Islet precursor cell (in vitro differentiated cells): Measurements from ENCODE around the gene BAD.
A peak's percentile ranks its signal among the peaks of the same experiment; 100 is the strongest.

Experiments used
- DNase-seq: peaks from one replicate; pipeline ENCODE4 v3.0.0-alpha.2; 2018

The BAD gene

GRCh38 chr11:64243236-64243854 lies 41.1 kb downstream of the BAD start:
- no peak for DNase-seq

GRCh38 chr11:64241491-64242374 lies 42.7 kb downstream of the BAD start:
- DNase-seq, result peak; percentile 79

GRCh38 chr11:64241241-64241490 lies 43.3 kb downstream of the BAD start:
- peak; percentile 100 for DNase-seq

- DNase-seq, result peak; percentile 99
Observed at GRCh38 chr11:64240435-64241240, 43.8 kb downstream of the BAD start, which contains the start of gene FKBP2. FKBP2 (plus strand) TSS chr11:64241095; CDS start chr11:64242388, 1,293 bp downstream.

DNA sequence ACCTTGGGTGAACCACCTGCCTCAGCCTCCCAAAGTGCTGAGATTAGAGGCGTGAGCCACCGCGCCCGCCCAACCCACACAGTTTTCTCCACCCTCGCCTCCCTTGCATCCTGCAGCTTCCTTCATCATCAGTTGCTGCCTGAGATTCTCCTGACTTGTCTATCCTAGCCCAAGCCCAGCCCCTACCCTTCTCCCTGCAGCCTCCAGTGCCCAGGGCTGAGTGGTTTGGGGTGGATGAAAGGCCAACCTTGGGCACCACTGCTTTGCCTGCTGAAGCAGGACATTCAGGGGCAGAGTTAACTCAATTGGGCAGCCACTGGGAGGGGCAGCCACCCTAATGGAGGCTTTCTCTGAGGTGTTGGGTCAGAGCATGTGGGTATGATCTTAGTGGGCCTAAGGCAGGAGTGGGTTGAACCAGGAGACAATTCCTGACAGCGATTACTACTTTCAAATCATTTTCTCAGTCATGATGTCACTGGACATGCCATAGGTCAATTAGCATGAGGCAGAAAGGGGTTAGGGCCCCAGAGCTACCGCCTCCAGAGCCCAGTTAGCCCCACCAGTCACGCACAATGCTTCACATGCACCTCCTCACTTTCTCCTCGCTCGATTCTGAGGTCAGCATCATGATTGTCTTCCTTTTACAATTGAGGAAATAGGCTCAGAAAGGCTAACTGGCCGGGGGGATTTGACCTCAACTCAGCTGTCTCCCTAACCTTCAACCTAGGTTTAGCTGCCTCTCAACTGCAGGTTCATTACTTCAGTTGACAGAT lies 44.6 kb downstream of the BAD start:
- no peak for DNase-seq

DNA sequence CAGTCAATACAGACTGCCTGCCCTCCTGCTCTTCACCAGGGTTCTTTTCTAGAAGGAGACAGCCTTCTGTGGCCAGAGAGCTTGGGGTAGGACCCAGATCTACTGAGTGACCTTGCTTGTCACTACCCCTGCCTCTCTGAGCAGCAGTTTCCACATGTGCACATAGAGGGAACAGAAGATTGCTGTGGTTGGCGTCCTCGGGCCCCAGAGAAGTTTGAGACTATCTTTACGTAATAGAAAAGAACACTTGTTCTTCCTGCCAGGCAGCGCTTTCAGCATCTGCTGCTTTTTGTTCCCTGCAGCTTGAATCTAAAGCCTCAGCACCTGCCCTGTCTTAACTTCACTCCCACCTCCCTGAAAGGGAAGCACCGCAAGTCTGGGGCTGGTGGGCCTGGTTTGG lies 45.5 kb downstream of the BAD start:
- no peak for DNase-seq

DNA sequence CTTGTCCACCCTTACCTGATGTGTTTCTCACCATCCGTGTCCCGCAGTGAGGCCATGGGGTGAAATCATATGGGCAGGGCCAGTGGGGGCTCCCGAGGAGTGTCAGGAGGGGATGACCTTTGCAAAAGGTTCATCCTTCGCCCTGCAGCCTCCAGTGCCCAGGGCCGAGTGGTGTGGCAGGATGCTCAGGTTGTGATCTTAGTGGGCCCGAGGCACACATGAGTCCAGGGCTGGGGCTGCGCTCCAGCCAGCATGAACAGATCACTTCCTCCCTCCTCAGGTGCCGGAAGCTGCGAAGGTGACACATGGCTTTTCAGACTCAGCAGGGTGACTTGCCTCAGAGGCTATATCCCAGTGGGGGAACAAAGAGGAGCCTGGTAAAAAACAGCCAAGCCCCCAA lies 46.4 kb downstream of the BAD start:
- no peak for DNase-seq

- DNase-seq, result no peak
Observed at GRCh38 chr11:64237484-64237951, 46.9 kb downstream of the BAD start.

DNA sequence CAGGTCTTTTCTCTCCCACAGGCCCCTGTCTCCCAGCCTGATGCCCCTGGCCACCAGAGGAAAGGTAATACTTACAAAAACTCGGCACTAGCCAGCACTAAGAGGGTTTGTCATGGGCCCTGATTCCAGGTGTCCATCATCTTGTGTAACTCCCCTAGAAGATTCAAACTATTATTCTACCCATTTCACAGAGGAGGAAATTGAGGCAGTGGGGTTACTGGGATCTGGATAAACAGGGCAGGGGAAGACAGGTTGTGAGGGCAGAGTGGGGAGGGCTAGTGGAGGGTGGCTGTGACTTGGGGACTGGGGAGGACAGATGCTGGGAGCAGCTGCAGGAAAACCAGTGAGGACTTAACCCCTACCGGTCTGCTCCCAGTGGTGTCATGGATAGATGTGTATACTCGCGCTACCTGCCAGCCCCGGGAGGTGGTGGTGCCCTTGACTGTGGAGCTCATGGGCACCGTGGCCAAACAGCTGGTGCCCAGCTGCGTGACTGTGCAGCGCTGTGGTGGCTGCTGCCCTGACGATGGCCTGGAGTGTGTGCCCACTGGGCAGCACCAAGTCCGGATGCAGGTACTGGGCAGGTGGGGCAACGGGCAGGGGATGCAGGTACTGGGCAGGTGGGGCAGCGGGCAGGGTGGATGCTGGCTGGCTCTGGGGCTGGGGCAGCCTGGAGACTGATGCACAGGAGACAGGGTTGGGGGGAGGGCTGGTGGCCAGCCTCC lies 48.9 kb downstream of the BAD start:
- no peak for DNase-seq

- no peak for DNase-seq
Observed at GRCh38 chr11:64234647-64235379, 49.7 kb downstream of the BAD start.

DNA sequence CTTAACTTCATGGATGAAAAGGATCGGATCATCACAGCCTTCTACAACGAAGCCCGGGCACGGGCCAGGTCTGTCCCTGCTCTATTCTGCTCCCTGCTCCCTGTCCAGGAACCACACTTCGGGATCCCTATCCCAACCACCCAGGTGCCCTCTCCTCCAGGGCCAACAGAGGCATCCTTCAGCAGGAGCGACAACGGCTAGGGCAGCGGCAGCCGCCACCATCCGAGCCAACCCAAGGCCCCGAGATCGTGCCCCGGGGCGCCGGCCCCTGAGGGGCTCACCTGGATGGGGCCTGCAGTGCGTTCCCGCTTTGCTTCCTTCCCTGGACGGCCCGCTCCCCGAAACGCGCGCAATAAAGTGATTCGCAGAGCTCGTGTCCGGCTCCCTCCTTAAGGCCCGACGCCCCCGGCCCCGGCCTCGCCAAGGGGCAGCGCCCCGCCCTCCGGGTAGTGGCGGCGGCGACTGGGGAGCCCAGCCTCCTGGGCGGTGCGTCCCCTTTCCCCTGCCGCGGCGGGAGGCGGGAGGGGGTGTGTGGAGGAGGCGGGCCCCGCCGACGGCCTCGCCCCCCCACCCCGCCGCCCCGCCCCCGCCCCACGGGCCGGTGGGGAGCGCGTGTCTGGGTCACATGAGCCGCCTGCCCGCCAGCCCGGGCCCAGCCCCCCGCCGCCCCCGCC lies 50.4 kb downstream of the BAD start, which contains the start of gene VEGFB:
Gene VEGFB, plus strand, starts transcription at position 672 of the 674 bp plus-strand sequence. CDS start 250 bp downstream, outside the sequence.
- peak; percentile 75 for DNase-seq

DNA sequence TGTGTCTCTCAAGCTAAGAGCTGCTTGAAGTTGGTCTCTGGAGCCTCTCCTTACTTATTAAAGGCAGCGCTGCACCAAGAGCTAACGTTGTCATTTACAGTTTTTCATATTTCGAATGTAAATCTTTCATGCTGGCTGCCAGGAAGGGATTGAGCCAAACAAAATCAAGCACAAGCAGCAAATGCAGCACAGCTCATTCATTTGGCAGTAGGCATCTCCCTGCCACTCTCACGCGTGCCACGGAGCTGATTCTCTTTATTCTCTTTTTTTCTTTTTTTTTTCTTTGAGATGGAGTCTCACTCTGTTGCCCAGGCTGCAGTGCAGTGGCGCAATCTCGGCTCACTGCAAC lies 51.5 kb downstream of the BAD start:
- no peak for DNase-seq

- no peak for DNase-seq
Observed at GRCh38 chr11:64232182-64232966, 52.1 kb downstream of the BAD start.

DNA sequence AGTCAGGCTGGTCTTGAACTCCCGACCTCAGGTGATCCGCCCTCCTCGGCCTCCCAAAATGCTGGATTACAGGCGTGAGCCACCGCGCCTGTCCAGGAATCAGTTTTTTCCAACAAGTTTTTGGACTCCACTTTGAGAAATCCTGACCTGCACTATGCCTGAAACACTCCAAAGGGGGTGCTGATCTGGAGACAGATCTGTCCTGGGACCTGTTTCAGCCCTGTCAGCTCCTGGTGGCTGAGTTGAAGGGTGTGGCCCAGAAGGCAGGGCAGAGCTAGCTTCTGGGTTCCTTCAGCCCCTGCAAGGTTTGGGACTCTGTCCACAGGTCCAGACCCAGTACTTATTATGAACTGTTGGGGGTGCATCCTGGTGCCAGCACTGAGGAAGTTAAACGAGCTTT lies 52.9 kb downstream of the BAD start:
- DNase-seq, result no peak

GRCh38 chr11:64230985-64231365 lies 53.5 kb downstream of the BAD start:
- DNase-seq, result no peak

GRCh38 chr11:64230171-64230984 lies 54.1 kb downstream of the BAD start, which contains the start of gene DNAJC4:
DNAJC4 (plus strand) TSS chr11:64230548; CDS start chr11:64230855, 307 bp downstream.
- DNase-seq, result peak; percentile 97

DNA sequence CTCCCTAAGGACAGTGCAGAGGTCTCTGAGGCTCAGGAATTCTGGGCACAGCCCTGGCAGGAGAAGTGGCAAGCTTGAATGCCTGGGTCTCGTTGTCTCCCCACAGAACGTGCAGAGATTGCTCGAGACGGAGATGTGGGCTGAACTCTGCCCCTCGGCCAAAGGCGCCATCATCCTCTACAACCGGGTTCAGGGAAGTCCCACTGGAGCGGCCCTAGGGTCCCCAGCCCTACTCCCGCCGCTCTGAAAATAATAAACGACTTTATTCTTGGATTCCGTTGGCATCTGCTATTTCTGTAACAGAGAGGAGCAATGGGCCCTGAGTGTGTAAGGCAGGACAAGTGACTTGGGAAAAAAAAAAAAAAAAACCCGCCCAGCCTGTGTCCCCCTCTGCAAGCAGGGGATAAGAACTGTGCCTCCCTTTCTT lies 54.7 kb downstream of the BAD start:
- DNase-seq, result no peak

- DNase-seq, result no peak
Observed at GRCh38 chr11:64229090-64229743, 55.2 kb downstream of the BAD start.
